ENCODE measurements around the gene DNAI1.
A peak's percentile ranks its signal among the peaks of the same experiment; 100 is the strongest.
"Not testable (repeated sequence)": the region's sequence is repeated elsewhere in the genome, so short reads cannot be mapped to it uniquely, and the experiment has no call there.

The DNAI1 gene

GRCh38 chr9:34451135-34451534 lies 7.5 kb upstream of the DNAI1 start:
- DNase-seq (ENCODE audit: low spot score), result no peak

GRCh38 chr9:34451545-34451944 lies 7.1 kb upstream of the DNAI1 start:
- DNase-seq (ENCODE audit: low spot score), result no peak

GRCh38 chr9:34452568-34452967 lies 6.0 kb upstream of the DNAI1 start:
- no peak for DNase-seq (ENCODE audit: low spot score)

GRCh38 chr9:34454571-34455065 lies 4.0 kb upstream of the DNAI1 start:
- no peak for DNase-seq (ENCODE audit: low spot score)

GRCh38 chr9:34456151-34456550 lies 2.5 kb upstream of the DNAI1 start:
- DNase-seq (ENCODE audit: low spot score), result no peak

GRCh38 chr9:34456746-34457145 lies 1.9 kb upstream of the DNAI1 start:
- no peak for DNase-seq (ENCODE audit: low spot score)

GRCh38 chr9:34457266-34458012 lies 1.2 kb upstream of the DNAI1 start:
- peak; percentile 77 for DNase-seq (ENCODE audit: low spot score)

- DNase-seq (ENCODE audit: low spot score), result no peak
Observed at GRCh38 chr9:34458959-34459340, 345 bp downstream of the DNAI1 start.

GRCh38 chr9:34459356-34459755 lies 751 bp downstream of the DNAI1 start:
- no peak for DNase-seq (ENCODE audit: low spot score)

- no peak for DNase-seq (ENCODE audit: low spot score)
Observed at GRCh38 chr9:34459941-34460340, 1.3 kb downstream of the DNAI1 start.

- no peak for DNase-seq (ENCODE audit: low spot score)
Observed at GRCh38 chr9:34463098-34463900, 4.7 kb downstream of the DNAI1 start.

- DNase-seq (ENCODE audit: low spot score), result no peak
Observed at GRCh38 chr9:34463901-34464232, 5.3 kb downstream of the DNAI1 start.

- no peak for DNase-seq (ENCODE audit: low spot score)
Observed at GRCh38 chr9:34464571-34464970, 6.0 kb downstream of the DNAI1 start.

- no peak for DNase-seq (ENCODE audit: low spot score)
Observed at GRCh38 chr9:34465468-34465867, 6.9 kb downstream of the DNAI1 start.

GRCh38 chr9:34475097-34475496 lies 16.5 kb downstream of the DNAI1 start:
- DNase-seq (ENCODE audit: low spot score), result no peak

- DNase-seq (ENCODE audit: low spot score), result no peak
Observed at GRCh38 chr9:34477541-34477940, 18.9 kb downstream of the DNAI1 start.

GRCh38 chr9:34479431-34479866 lies 20.8 kb downstream of the DNAI1 start:
- no peak for DNase-seq (ENCODE audit: low spot score)

GRCh38 chr9:34481620-34482019 lies 23.0 kb downstream of the DNAI1 start:
- DNase-seq (ENCODE audit: low spot score), result not testable (repeated sequence)

- not testable (repeated sequence) for DNase-seq (ENCODE audit: low spot score)
Observed at GRCh38 chr9:34482746-34483145, 24.1 kb downstream of the DNAI1 start.

- DNase-seq (ENCODE audit: low spot score), result no peak
Observed at GRCh38 chr9:34484678-34485077, 26.1 kb downstream of the DNAI1 start.

GRCh38 chr9:34485822-34486221 lies 27.2 kb downstream of the DNAI1 start:
- DNase-seq (ENCODE audit: low spot score), result no peak

GRCh38 chr9:34486572-34486971 lies 28.0 kb downstream of the DNAI1 start:
- no peak for DNase-seq (ENCODE audit: low spot score)

GRCh38 chr9:34490360-34490759 lies 31.8 kb downstream of the DNAI1 start:
- no peak for DNase-seq (ENCODE audit: low spot score)
